ENCODE results near the gene WASHC2A.
"Not testable (repeated sequence)": the region's sequence is repeated elsewhere in the genome, so short reads cannot be mapped to it uniquely, and the experiment has no call there.

GRCh38 chr10:50165038-50165437 lies 97.3 kb downstream of the WASHC2A start:
- not testable (repeated sequence) for TF ChIP-seq POLR2AphosphoS5 (IDR thresholded peaks at IDR 0.05; ENCODE audit: borderline replicate concordance, low read depth, low read length); EZH2 (IDR thresholded peaks at IDR 0.05)
